HG03108 (cell line): ENCODE results near the gene SOX18.

Experiments used
- ATAC-seq: cut with Tn5 transposase; IDR thresholded peaks from one replicate; pipeline ENCODE4 v1.9.1; 2021; ENCODE audit warnings: moderate library complexity; ENCODE audit not compliant: unreplicated experiment

SOX18 gene

DNA sequence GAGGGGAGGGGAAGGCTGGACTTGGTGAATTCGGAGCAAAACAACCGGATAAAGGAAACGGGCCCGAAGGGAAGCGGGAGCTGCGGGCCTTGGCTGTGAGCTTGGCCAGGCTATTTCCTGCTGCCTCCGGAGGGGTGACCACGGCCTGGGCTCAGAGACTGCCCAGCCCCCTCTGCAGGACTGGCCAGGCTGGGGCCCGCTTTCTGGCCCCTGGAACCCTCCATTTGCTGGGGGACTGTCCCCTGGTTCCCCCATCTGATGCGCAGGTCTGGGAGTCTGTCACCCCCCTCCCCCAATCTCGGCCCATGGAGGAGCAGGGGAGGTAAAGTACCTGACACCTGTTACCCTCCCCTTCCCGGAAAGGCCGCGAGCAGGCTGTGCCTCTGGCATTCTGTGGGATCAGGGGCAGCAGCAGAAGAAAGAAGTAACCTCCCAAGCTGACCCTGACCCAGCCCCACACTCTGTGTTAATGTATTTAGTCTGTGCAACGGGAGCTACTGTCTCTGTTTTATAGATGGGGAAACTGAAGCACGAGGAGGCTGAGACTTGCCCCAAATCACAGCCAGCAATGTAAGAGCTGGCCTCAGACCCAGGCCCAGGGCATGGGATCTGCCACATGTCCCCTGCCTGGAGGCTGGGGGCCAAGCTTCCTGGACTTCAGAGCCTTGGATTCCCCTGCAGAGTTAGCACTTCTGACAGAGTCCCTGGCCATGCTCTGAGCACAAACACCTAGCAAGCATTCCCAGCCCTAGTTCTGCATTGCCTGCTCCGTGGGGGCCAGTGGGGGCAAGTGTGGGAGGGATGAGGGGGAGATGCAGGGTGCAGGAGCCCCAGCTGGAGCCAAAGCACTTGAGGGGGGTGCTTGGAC, 9.9 kb downstream of the SOX18 start:
- ATAC-seq, result no peak

GRCh38 chr20:64038565-64039292, 10.7 kb downstream of the SOX18 start:
- peak; percentile 54 for ATAC-seq

GRCh38 chr20:64038224-64038564, 11.2 kb downstream of the SOX18 start:
- ATAC-seq, result peak; percentile 14

- ATAC-seq, result no peak
These were observed 11.8 kb downstream of the SOX18 start for GRCh38 chr20:64037498-64038213.

DNA sequence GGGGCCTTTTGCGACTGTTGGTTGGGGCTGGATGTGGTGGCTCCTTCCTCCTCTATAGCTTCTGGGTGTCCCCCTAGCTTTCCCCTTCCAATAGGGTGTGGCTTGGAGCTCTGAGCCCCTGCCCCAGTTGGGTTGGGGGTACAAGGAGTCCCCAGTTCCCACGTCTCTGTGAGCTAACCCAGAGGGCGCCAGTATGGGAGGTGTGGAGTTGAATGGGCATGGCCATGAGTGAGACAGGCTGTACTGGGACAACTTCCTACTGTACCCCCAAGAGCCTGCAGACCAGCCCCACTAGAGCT, 12.3 kb downstream of the SOX18 start:
- ATAC-seq, result no peak

DNA sequence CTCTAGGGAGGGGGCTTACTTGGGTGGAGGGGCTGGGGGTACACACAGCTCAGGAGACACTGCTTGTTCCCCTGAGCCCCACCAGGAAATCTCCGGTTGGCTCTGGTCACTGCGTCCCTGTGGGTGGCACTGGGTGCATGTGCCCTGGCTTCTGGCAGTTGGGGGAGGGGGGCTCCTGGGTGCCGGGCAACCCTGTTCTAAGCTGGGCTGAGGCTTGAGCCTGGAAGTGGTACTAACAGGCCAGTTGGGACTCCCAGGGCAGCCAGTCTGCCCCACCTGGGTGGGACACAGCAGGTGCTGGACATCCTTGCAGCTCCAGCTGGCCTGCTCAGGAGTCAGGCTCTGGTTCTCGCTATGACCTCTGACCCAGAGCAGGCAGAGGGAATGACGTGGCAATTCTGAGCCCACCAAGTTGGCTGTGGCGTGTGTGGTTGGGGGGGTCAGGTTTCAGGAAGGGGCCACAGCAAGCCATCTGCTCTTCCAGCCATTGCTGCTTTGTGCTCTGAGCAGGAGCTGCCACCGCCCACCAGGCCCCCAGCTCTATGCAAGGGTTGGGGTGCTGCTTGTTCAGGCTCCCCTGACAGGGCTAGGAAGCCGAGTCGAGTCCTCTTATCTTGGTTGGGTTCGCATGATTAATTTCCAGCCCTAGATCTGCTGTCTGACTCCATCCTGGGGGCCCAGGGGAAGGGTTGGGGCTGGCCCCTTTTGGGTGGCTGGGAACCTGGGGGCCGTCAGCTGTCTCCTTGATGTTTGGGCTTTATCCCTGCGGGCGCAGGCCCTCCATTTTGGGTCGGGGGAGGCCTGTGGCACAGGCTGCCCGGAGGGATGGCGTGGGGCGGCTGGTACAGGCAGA, 12.9 kb downstream of the SOX18 start:
- no peak for ATAC-seq

DNA sequence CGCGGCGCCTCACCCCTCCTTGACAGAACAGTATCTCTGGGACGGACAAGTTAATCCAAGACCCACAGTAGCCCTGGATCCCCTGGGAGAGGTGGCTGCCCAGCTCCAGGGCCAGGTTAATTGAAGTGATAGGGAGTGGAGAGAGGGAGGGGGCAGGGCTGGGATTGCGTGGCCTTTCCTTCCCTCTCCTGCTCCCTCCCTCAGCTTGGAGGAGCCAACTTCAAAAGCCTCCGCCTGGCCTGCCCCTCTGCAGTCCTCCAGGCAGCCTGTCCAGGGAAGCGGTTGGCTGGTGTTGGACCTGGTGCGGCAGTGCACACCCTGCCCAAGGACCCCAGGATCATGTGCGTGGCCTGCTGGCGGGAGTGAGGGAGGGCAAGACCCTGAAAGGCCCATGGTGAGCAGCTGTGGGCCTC, 13.5 kb downstream of the SOX18 start, which contains the start of gene C20orf204:
TSS of gene C20orf204 (plus strand) at position 250 of the 413 bp plus-strand sequence. CDS start at position 392, 142 bp downstream.
- no peak for ATAC-seq

GRCh38 chr20:64035066-64035932, 14.1 kb downstream of the SOX18 start:
- ATAC-seq, result no peak

GRCh38 chr20:64033981-64034493, 15.4 kb downstream of the SOX18 start:
- ATAC-seq, result no peak

- no peak for ATAC-seq
These were observed 16.5 kb downstream of the SOX18 start for GRCh38 chr20:64032706-64033624.

GRCh38 chr20:64031822-64032314, 17.6 kb downstream of the SOX18 start:
- no peak for ATAC-seq

DNA sequence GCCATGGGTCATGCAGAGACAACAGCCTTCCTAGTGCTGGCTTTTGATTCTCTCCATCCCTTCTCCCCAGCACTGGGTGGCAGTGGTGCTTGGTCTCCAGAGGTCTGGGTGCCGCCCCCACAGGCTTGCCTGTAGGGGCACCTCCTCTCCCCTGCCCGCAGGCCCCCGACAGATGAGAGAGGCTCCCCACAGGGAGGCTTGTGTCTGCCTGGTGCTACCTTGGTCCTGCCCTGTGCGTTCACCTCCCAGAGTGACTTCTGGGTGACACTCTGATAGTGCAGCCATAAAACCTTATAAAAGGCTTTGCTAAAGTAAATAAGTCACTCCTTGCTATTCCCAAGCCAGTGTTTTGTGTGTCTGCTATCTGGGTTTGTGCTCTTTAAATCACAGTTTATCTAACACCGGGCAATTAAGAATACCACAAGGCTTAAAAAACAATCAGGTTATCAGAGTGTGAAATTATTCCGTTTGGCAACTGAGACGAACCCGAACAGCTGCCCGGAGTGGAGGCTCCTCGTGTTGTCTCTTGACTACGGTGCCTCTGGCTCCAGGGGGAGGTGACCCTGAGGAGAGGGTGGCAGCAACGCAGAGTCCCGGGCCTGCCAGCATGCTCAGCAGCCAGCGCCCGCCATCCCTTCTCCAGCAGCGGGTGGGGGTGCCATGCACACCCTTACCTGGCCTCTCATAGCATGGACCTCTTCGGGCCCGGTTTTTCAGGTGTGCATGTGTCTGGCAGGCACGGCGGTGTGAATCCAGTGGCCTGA, 18.9 kb downstream of the SOX18 start:
- ATAC-seq, result no peak

- no peak for ATAC-seq
These were observed 19.9 kb downstream of the SOX18 start for GRCh38 chr20:64029293-64030117.

- ATAC-seq, result no peak
These were observed 21.3 kb downstream of the SOX18 start for GRCh38 chr20:64027981-64028685.

DNA sequence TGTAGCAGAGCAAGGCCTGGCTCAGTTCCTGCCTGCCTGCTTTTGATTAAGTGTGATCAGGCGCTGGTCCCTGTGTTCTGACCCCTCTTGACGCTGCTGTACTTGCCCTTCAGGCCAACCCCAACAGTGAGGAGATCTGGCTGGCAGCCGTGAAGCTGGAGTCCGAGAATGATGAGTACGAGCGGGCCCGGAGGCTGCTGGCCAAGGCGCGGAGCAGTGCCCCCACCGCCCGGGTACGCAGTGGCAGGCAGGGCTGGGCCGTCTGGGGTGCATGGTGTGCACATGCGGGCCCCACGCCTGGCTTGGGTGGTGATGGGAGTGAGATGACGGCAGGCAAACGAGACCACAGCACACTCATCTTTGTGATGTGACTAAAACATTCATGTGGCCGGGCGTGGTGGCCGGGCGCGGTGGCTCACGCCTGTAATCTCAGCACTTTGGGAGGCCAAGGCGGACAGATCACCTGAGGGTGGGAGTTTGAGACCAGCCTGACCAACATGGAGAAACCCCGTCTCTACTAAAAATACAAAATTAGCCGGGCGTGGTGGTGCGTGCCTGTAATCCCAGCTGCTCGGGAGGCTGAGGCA, 23.5 kb downstream of the SOX18 start:
- ATAC-seq, result no peak
